ENCODE data around the gene LMAN1L.
A peak's percentile ranks its signal among the peaks of the same experiment; 100 is the strongest.

The LMAN1L gene

DNA sequence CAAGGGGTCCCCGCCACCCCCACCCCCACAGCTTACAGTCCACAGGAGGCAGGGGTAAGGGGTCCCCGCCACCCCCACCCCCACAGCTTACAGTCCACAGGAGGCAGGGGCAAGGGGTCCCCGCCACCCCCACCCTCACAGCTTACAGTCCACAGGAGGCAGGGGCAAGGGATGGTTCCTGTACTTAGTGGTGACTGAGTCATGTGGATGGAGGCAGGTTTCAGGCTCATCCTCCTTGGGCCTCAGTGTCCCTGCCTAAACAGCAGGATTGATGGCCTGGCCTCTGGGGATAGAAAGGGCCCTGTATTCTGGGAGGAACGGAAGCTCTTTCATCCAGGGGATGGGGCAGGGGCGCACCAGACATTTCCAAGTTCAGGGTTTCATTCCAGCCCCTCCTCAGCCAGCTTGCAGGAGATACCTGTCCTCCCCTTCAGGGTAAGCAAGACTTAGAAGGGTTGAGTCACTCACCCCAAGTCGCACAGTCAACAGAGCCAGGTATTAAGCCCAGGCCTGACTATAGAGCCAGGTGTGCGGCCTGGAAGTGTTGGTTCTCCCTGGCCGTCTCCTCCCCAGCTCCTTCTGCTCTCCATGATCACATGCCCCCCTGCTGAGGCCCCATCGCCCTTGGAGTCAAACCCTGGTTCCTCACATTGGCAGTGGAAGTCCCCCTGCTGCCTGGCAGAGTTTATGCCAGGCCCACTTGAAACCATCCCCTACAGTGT lies 18.2 kb upstream of the LMAN1L start:
- DNase-seq (ENCODE audit: low spot score), result no peak

DNA sequence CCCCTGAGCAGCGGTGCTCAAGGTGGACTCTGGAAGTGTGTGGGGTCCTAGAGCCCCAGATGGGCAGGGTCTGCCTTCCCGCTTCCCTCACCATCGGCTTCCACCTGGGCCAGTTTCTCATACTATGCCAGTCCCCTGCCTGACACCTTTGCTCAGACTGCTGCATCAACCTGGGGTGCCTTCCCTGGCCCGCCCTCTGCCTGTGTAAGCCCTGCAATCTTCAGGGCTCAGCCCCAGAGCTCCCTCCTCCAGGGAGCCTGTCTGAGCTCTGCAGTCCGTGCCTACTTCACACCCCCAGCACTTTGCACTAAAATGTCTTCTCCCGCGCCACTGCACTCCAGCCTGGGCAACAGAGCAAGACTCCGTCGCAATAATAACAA lies 17.7 kb upstream of the LMAN1L start:
- DNase-seq (ENCODE audit: low spot score), result no peak

DNA sequence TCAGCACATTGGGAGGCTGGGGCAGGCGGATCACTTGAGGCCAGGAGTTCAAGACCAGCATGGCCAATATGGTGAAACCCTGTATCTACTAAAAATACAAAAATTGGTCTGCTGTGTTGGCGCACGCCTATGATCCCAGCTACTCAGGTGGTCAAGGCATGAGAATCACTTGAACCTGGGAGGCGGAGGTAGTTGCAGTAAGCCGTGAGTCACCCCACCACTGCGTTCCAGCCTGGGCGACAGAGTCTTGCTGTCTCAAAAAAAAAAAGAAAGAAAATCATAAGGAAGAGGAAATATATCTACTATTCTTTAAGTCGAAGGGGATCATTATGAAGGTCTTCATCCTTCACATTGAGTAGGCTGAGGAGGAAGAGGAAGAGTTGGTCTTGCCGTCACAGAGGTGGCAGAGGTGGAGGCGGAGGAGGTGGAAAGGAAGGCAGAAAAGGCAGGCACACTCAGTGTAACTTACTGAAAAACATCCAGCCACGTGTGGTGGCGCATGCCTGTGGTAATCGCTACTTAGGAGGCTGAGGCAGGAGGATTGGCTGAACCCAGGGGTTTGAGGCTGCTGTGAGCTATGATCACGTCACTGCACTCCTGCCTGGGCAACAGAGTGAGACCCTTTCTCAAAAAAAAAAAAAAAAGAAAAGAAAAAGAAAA lies 16.5 kb upstream of the LMAN1L start:
- no peak for DNase-seq (ENCODE audit: low spot score)

DNA sequence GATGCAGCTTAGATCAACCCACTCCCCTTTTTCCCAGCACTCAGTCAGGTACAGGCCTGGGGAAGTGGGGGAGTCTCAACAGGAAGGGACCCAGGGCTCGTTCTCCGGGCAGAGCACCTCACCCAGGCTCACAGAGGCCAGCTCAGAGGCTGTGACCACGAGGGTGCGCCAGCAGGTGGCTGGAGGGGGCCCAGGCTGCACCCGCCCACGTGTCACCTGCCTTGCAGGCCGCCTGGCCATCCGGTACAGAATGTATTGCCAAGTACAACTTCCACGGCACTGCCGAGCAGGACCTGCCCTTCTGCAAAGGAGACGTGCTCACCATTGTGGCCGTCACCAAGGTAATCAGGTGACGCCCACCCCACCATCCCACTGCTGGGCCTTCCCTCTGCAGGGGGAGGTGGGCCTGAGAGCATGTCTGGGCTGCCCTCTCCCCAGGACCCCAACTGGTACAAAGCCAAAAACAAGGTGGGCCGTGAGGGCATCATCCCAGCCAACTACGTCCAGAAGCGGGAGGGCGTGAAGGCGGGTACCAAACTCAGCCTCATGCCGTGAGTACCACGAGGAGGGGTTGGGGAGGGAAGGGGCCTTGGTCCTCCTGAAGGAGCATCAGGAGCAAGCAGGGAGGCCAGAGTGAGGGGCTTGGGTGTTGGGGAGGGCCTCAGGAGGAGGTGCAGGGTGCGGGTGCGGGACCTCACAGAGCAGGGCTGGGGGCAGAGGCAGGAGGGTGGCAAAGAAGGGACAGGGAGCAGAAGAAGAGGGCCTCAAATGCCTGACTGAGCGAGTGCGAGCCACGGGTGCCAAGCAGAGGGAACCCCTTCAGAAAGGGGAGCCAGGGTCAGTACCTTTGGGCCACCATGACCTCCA lies 14.0 kb upstream of the LMAN1L start:
- no peak for DNase-seq (ENCODE audit: low spot score)

DNA sequence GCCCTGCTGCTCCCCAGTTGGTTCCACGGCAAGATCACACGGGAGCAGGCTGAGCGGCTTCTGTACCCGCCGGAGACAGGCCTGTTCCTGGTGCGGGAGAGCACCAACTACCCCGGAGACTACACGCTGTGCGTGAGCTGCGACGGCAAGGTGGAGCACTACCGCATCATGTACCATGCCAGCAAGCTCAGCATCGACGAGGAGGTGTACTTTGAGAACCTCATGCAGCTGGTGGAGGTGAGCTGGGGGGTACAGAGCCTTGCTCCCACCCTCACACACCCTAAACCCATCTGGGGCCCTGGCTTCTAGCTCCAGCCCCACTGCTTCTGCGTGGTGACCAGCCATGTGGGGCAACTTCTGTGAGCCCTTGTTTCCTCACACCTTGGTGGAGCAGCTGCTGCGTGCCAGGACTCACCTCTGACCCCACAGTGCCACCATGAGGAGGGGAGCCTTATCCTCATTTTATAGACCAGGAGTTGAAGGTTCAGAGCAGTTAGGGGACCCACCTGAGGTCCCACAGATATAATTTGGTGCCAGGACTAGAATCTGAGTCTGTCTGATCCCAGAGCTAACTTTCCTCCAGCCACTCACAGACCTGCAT lies 13.3 kb upstream of the LMAN1L start:
- DNase-seq (ENCODE audit: low spot score), result no peak

DNA sequence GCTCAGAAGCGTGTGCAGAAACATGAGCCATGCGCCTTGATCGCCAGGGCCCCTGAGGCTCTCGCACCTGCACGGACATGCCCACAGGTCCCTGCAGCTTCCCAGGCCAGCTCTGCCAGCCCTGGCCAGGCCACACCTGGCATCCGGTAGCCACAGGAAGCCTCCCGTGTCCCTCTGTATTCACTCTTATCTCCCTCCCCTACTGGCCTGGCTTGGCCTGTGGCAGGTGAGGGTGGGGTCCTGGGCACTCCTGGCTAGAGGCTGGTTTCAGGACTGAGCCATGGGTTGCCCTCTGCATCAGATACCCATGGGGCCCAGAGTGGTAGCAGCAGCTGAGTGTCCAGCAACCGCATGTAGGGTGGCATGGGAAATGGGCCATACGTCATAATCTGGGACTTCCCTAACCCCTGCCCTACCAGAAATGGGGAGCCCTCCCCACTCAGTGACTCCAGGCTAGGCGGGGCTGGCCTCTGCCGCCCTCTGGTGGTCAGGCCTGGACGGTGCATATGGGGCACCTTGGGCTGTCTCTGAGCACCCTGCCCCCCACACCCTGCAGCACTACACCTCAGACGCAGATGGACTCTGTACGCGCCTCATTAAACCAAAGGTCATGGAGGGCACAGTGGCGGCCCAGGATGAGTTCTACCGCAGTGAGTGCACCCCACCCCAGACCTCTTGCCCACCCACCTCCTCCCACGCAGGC lies 12.6 kb upstream of the LMAN1L start:
- DNase-seq (ENCODE audit: low spot score), result peak; percentile 90

DNA sequence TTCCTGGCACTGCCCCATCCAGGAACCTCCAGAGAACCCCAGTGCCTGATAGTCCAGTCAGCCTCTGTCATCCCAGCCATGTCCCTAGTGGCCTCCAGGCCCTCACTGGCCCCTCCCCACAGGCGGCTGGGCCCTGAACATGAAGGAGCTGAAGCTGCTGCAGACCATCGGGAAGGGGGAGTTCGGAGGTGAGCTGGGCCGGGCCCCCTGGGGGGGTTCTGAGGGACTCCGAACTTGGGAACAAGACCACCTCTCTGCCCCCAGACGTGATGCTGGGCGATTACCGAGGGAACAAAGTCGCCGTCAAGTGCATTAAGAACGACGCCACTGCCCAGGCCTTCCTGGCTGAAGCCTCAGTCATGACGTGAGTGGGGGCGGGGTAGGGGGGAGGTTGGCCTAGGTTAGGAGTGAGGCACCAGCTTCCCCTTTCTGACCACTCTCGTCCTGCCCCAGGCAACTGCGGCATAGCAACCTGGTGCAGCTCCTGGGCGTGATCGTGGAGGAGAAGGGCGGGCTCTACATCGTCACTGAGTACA lies 12.0 kb upstream of the LMAN1L start:
- DNase-seq (ENCODE audit: low spot score), result no peak

DNA sequence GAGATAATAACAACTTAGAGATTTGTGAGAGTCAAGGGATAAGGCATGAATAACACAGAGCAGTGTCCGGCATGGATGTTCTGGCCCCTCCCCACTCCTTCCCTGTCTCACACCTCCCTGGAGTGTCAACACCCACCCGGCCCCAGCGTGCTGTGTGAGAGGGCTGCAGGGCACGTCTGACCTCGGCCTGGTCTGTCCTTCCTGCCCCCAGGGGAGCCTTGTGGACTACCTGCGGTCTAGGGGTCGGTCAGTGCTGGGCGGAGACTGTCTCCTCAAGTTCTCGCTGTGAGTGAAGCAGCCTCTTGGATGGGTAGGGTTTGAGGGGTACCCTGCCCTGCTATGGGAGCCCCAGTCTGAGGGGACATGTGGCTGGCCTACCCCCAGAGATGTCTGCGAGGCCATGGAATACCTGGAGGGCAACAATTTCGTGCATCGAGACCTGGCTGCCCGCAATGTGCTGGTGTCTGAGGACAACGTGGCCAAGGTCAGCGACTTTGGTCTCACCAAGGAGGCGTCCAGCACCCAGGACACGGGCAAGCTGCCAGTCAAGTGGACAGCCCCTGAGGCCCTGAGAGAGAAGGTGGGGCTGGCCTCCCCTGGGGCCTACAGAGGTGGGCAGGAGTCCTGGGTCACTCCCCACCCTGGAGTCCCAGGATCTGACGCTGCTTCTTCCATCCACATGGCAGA lies 11.2 kb upstream of the LMAN1L start:
- no peak for DNase-seq (ENCODE audit: low spot score)

DNA sequence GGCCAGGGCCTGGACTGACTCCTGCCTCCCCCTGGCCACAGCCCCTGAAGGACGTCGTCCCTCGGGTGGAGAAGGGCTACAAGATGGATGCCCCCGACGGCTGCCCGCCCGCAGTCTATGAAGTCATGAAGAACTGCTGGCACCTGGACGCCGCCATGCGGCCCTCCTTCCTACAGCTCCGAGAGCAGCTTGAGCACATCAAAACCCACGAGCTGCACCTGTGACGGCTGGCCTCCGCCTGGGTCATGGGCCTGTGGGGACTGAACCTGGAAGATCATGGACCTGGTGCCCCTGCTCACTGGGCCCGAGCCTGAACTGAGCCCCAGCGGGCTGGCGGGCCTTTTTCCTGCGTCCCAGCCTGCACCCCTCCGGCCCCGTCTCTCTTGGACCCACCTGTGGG lies 10.3 kb upstream of the LMAN1L start:
- no peak for DNase-seq (ENCODE audit: low spot score)

DNA sequence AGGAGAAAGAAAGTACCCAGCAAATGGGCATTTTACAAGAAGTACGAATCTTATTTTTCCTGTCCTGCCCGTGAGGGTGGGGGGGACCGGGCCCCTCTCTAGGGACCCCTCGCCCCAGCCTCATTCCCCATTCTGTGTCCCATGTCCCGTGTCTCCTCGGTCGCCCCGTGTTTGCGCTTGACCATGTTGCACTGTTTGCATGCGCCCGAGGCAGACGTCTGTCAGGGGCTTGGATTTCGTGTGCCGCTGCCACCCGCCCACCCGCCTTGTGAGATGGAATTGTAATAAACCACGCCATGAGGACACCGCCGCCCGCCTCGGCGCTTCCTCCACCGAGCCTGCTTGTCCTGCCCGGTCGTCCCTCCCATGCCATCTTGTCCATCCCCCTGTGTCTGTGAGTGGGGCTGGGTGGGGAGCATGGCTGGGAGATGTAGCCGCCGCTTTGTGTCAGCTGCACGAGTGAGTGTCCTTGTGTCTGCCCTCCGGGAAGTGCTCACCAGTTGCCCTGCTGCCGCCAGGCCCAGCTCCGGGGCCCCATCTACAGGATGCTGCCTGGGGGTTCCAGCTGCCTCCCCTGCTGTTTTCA lies 9.7 kb upstream of the LMAN1L start:
- DNase-seq (ENCODE audit: low spot score), result no peak

DNA sequence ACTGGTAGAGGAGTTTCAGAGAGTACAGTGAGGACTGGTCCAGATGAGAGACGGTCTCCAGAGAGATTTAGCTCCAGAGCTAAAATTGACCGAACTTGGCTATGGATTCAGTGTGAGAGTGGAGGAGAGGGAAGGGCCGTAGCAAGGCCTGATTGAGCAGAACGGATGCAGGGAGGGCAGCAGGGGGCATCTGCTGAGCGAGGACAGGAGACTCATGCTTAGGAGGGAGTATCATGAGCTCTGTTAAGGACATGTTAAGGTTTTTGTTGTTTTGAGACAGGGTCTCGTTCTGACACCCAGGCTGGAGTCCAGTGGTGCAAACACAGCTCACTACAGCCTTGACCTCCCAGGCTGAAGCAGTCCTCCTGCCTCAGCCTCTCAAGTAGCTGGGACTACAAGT lies 7.7 kb upstream of the LMAN1L start:
- DNase-seq (ENCODE audit: low spot score), result no peak

DNA sequence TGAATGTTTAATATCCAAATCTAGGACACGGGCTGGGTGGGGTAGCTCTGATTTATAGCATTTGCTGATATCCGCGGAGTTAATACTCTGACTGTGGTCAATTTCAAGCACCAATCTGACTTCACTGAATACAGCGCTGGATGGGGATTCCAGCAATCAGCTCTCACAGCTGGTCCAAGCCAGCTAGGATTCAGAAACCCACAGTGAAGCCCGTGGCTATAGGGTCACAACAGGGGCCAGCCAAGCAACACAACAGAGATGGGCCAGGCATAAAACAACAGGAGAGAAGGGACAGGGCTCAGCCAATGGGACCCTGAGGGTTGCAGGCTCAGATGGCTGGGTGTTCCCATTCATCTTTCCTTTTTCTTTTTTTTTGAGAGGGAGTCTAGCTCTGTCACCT lies 5.4 kb upstream of the LMAN1L start:
- DNase-seq (ENCODE audit: low spot score), result no peak

DNA sequence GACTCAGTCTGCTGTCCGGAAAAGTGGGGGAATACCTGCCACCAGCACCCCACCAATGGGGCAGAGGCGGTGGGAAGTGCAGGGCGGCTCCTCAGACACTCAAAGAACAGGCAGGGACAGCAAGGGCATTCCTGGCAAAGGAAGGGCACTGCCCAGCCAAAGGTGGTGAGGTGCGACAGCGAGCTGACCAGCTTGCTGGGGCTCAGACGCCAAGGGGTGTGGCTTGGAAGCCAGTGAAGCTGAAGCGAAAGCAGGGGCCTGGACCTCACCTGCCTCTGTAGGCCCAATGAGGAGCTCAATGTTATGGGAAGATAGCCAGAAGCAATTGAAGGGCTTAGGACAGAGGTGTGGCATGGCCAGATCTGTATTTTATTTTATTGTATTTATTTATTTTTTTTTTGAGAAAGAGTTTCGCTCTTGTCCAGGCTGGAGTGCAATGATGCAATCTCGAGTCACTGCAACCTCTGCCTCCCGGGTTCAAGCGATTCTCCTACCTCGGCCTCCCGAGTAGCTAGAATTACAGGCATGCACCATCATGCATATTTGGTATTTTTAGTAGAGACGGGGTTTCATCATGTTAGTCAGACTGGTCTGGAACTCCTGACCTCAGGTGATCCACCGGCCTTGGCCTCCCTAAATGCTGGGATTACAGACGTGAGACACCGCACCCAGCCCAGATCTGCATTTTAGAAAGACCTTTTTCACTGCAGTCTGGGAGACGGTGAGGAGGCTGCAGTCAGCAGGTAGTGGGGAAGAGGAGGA lies 4.4 kb upstream of the LMAN1L start:
- DNase-seq (ENCODE audit: low spot score), result no peak

DNA sequence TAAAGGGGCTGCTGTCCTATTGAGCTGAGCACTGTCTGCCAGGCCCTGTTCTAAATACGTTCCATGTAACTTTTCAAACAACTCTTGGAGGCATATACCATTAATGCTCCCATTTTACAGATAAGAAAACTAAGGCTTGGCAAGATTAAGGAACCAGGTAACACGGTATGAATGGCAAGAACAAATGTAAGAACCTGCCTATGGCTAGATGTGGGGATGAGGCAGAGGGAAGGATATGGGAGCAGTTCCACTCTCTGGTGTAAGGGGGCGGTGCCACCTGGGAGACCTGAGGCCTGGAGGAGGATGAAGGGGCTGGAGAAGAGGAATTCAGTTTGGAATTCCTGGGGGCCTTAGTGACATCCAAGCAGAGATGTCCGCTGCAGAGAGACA lies 3.8 kb upstream of the LMAN1L start:
- DNase-seq (ENCODE audit: low spot score), result no peak

DNA sequence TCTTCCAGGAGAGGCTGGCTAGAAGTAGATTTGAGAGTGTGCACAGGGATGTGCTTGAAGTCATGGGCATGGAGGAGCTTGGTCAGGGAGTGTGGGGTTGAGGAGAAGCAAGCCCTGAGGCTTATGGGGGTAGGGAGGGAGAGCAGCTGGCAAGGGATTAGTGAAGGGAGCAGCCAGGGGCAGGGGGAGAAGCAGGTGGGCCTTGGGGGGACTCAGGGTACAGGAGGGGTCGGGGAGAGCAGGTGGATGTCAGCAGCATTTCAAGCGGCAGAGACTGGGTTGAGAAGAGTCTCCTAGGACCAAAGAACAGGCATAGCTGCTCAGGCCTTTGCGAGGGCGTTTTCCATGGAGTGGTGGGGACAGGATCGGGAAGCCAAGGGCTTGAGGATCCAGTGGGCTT lies 3.4 kb upstream of the LMAN1L start:
- DNase-seq (ENCODE audit: low spot score), result no peak

DNA sequence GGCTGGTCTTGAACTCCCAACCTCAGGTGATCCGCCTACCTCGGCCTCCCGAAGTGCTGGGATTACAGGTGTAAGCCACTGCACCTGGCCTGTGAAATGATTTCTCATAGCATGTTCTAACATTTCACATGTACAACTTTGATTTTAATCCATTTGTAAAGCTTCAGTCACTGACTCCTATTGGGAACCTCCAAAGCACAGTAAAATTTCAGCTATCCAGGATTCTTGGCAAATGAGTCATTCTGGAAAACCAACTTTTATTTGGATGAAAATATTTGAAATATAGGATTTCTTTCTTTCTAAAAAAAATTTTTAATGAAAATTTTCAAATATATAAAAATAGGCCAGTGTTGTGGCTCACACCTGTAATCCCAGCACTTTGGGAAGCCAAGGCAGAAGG lies 2.7 kb upstream of the LMAN1L start:
- DNase-seq (ENCODE audit: low spot score), result no peak

DNA sequence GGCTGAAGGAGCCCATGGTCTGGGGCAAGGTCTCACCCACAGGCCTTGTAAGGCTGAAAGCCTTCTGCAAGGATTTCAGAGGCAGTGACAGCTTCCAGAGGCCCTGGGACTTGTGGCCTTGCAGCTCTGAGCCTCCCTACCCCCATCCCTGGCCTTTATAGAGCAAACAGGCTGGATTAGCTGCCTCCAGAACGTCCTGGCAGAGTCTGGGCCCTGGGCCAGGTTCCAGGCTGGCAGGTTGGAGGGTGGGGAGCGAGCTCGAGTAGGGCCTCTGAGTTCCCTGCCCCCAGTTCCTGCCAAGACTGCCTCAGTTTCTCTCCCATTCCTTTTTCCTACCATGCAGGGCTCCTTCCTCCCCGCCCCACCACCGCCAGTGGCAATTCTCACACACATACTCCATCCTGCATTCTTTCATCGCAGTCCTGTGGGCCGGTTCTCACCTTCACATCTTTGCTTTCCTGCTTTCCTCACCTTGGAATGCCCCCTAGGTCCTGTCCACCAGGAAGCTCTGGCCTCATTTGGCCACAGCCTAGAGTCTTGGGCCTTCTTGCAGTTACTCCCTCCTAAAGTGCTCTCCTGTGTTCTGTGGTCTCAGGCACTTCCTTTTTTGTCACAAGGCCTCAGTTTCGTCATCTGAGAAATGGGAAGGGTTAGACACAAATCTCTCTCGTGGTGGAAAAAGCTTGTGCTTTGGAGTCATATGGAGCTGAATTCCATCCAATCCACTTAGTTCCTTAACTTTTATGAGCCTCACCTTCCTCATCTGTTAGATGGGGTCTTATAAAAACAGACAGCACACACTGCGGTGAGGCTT lies 2.7 kb downstream of the LMAN1L start:
- DNase-seq (ENCODE audit: low spot score), result no peak

DNA sequence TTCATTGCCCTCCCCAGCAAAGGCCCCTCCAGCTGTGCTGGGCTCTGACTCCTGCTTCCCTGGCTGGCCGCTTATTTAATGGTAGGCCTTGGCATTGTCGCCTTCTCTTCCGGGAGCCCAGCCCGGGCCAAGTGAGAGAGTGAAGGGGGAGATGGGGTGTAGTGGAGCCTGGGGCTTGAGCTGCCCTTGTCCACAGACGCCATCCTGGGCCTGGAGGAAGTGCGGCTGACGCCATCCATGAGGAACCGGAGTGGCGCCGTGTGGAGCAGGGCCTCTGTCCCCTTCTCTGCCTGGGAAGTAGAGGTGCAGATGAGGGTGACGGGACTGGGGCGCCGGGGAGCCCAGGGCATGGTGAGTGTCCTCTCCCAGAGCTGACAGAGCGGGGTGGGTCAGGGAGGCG lies 3.3 kb downstream of the LMAN1L start:
- DNase-seq (ENCODE audit: low spot score), result no peak
